Peyer's patch (tissue), 4 donors: ENCODE results near the gene N4BP2. TPM values are rescaled to one million over a fixed set of nuclear protein-coding genes. Genes with fewer than 3 reads are reported as not detected.

Source experiments
- DNase-seq, 3 donors: peaks; one replicate each; pipeline ENCODE4 v3.0.0-alpha.2; 2017 to 2019
- H3K27ac ChIP-seq, 4 donors: fragments of 200-600 bp; sonication (generic); one replicate each; pipeline ENCODE4 v1.5.1; 2016 to 2019
- H3K27me3 ChIP-seq, 2 donors: fragments of 200-600 bp; sonication (generic); one replicate each; pipeline ENCODE4 v1.5.1; 2019
- H3K36me3 ChIP-seq, 3 donors: fragments of 200-600 bp; sonication (generic); one replicate each; pipeline ENCODE4 v1.5.1; 2016 to 2019
- H3K4me1 ChIP-seq, 4 donors: fragments of 200-600 bp; sonication (generic); one replicate each; pipeline ENCODE4 v1.5.1; 2016 to 2019
- H3K4me3 ChIP-seq, 4 donors: fragments of 200-600 bp; sonication (generic); 1 replicate in 3 of 4; 2 replicates in 1 of 4; pipeline ENCODE4 v1.5.1; 2016 to 2019; ENCODE audit warnings: mild to moderate bottlenecking in 1 of 4
- H3K9me3 ChIP-seq, 4 donors: fragments of 200-600 bp; sonication (generic); one replicate each; pipeline ENCODE4 v1.5.1; 2016 to 2019; ENCODE audit warnings: mild to moderate bottlenecking in 1 of 4
- POLR2A ChIP-seq, 2 donors: fragments of 450-650 bp; IDR thresholded peaks; one replicate each; pipeline ENCODE4 v1.5.1; 2017; ENCODE audit warnings: antibody characterized with exemption in 2 of 2, mild to moderate bottlenecking in 2 of 2, moderate library complexity in 2 of 2
- total RNA-seq, 4 donors: library from RNA; depleted of rRNA; stranded (reverse); fragments of >200 nt; gene quantifications; one replicate each; pipeline ENCODE4 v1.1.0, GENCODE V29; 2016
- TF ChIP-seq, protein P1 (sequence below), 6 experiments: fragments of 450-650 bp in 4 of 6; fragments of 200-600 bp in 2 of 6; sonication (generic) in 1 of 6; IDR thresholded peaks; one replicate each; pipeline ENCODE4 v1.5.1; 2017 to 2019; ENCODE audit warnings: antibody characterized with exemption in 6 of 6, mild to moderate bottlenecking in 3 of 6, moderate library complexity in 1 of 6

The N4BP2 gene
- total RNA-seq, 4 donors from 2014 or later = 8.1 to 39.6 (median 10.2) TPM

DNA sequence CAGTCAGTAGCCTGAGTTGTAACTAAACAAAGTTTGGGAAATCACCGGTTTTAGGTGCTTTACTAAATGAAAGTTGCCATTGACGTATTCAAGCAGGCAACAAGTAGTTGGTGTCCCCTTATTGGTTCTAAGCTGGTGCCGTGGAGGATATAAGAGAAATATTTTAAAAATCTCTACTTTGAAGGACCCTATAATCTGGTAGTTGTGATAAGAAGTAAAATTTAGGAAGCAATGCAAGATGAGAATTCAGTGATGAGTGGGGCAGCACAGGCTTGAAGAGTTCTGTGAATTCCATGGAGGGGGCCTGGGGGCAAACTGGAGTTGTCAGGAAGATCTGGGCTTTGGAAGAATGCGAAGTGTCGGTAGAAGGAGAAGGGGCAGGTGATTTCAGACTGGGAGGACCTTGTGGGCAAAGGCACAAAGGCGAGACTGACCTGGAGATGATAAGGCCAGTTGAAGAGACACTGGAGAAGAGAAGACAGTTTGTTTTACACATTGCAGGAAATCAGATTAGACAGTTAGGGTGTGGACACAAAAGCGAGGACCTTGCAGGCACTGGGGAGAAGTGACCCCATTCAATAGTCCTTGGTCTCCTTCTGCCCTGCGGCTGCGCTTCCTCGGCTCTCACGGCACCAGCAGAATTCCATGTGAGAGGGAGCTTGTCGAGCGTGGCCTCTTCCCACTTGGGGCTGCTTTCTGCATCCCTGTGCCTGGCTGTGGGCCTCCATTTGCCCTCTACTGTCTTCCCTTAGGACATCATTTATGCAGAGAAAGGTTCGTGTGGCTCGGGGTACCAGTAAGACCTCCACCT lies 141.4 kb downstream of the N4BP2 start:
- H3K36me3 ChIP-seq = no peaks in the 10 kb centered on the region
- H3K4me3 ChIP-seq = peak overlapping the region; percentile 39 to 57 (median 46)
- no peaks in the 10 kb centered on the region for H3K9me3 ChIP-seq
- H3K27ac ChIP-seq = peak overlapping the region; percentile 80 to 88 (median 84)
- no peak for DNase-seq
- H3K27me3 ChIP-seq = no peaks in the 10 kb centered on the region
- TF ChIP-seq, protein P1, sequence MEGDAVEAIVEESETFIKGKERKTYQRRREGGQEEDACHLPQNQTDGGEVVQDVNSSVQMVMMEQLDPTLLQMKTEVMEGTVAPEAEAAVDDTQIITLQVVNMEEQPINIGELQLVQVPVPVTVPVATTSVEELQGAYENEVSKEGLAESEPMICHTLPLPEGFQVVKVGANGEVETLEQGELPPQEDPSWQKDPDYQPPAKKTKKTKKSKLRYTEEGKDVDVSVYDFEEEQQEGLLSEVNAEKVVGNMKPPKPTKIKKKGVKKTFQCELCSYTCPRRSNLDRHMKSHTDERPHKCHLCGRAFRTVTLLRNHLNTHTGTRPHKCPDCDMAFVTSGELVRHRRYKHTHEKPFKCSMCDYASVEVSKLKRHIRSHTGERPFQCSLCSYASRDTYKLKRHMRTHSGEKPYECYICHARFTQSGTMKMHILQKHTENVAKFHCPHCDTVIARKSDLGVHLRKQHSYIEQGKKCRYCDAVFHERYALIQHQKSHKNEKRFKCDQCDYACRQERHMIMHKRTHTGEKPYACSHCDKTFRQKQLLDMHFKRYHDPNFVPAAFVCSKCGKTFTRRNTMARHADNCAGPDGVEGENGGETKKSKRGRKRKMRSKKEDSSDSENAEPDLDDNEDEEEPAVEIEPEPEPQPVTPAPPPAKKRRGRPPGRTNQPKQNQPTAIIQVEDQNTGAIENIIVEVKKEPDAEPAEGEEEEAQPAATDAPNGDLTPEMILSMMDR (IDR thresholded peaks at IDR 0.05) = no peak
- no peak for TF ChIP-seq POLR2A (IDR thresholded peaks at IDR 0.05)
- H3K4me1 ChIP-seq = peaks cover 0 to 3% (median 0%) of the 10 kb centered on the region in 4 donors

DNA sequence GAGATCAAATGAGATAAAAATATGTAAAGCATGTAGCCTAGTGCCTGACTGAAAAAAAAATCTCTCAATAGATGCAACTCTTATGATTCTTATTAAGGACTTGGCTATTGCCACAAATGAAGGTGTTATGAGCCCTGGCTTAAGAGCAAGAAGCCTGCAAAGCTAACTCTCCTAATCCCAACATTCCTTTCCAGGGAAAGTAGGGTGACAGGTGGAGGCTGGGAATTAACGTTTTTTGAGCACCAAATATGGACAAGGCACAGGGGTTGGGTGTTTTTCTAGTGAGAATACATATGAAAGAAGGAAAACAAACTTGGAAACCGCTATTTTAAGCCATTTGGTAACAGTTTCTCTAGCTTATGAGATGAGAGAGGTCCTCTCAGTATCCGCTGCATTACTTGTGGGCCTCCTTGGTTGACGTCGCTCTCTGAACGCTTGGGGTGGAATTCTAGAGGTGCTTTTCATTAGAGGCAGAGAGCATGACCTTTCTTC lies 142.6 kb downstream of the N4BP2 start:
- DNase-seq = peak in 1 of 3 donors; percentile 60
- Histone ChIP-seq H3K27me3 (no peaks in the 10 kb centered on the region), H3K27ac (peak overlapping the region; percentile 80 to 88 (median 84)), H3K9me3 (no peaks in the 10 kb centered on the region), H3K4me1 (no peaks in the 10 kb centered on the region), H3K4me3 (peak overlapping the region; percentile 38 to 57 (median 42)), H3K36me3 (no peaks in the 10 kb centered on the region)
- TF ChIP-seq, protein P1 (IDR thresholded peaks at IDR 0.05) = no peak
- TF ChIP-seq POLR2A (IDR thresholded peaks at IDR 0.05) = no peak

- peak in 2 of 3 donors; percentile 82 to 88 for DNase-seq
- H3K27ac ChIP-seq = peak overlapping the region; percentile 80 to 88 (median 84)
- no peaks in the 10 kb centered on the region for H3K36me3 ChIP-seq
- no peaks in the 10 kb centered on the region for H3K9me3 ChIP-seq
- H3K4me1 ChIP-seq = no peaks in the 10 kb centered on the region
- peak overlapping the region; percentile 38 to 57 (median 42) for H3K4me3 ChIP-seq
- TF ChIP-seq POLR2A (IDR thresholded peaks at IDR 0.05) = peak; percentile 37 to 51
- TF ChIP-seq, protein P1 (IDR thresholded peaks at IDR 0.05) = no peak
- no peaks in the 10 kb centered on the region for H3K27me3 ChIP-seq
Observed at GRCh38 chr4:40199999-40200874, 143.6 kb downstream of the N4BP2 start.

DNA sequence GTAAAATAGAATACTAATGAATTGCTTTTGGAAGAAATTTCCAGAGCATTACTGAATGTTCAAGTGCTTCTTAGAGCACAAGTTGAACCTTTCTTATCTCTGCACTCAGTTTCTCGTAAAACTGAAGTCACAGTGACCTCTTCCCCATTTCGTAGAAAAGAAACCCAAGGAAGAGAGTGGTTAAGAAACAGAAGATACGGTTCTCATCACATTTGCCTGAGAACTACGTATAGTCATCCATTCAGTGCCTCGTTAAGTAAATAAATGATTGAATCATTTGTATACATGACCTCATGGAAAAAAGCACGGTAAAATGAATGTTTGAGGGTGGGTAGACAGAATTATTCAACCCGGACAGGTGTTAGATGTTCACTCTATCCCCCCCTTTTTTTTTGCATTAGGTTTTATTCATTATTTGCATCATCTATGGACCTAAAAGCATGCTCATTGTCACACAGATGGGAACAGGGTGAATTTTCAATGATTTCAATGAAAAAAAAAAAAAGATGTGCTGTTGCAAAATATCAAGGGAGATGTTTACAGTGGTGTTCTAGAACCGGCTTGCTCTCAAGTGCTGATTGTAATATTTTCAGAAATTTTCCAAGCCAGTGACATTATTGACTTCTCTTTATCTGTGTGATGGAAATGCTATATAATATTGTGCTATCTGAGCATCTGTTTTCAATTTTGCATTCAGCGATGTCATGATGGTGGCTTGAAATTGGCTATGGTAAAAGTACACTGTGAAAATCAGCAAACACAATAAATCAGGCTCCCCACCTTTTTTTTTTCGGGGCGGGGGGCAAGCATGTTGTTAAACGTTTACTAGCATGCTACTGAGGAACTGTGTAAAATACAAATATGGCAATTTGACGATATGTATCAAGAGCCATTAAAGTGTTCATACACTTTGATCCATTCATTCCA lies 144.5 kb downstream of the N4BP2 start:
- no peak for TF ChIP-seq POLR2A (IDR thresholded peaks at IDR 0.05)
- TF ChIP-seq, protein P1 (IDR thresholded peaks at IDR 0.05) = no peak
- no peak for DNase-seq
- Histone ChIP-seq H3K4me3 (peak overlapping the region; percentile 38 to 57 (median 42)), H3K36me3 (no peaks in the 10 kb centered on the region), H3K27me3 (no peaks in the 10 kb centered on the region), H3K27ac (peak overlapping the region; percentile 80 to 88 (median 84)), H3K4me1 (peaks cover 0 to 1% (median 0%) of the 10 kb centered on the region in 4 donors), H3K9me3 (no peaks in the 10 kb centered on the region)
